H7 (cell line): ENCODE data around the gene AOC1. TPM values are rescaled to one million over a fixed set of nuclear protein-coding genes. Genes with fewer than 3 reads are reported as not detected.
A peak's percentile ranks its signal among the peaks of the same experiment; 100 is the strongest.
"Not testable (repeated sequence)": the region's sequence is repeated elsewhere in the genome, so short reads cannot be mapped to it uniquely, and the experiment has no call there.

Source experiments
- DNase-seq: peaks from one replicate; pipeline ENCODE4 v3.0.0; 2012
- H3K27me3 ChIP-seq: 2 replicates; pipeline ENCODE4 v1.6.0; 2011; ENCODE audit warnings: mild to moderate bottlenecking, low read length; ENCODE audit not compliant: control insufficient read depth, insufficient read depth
- H3K36me3 ChIP-seq: replicated peaks from 2 replicates; pipeline ENCODE4 v1.5.1; 2011; ENCODE audit warnings: low read length; ENCODE audit not compliant: control insufficient read depth, insufficient read depth
- H3K4me3 ChIP-seq: 2 replicates; pipeline ENCODE4 v1.5.1; 2011; ENCODE audit warnings: low read depth, mild to moderate bottlenecking, control low read depth, low read length, moderate library complexity; ENCODE audit not compliant: insufficient read depth
- total RNA-seq: library from RNA; depleted of rRNA; stranded (reverse); fragments of >200 nt; shearing (Covaris generic); gene quantifications from 2 replicates; pipeline ENCODE4 v1.2.3, GENCODE V29; 2014; rRNA removed

Gene AOC1
- not detected in 2 replicates for total RNA-seq

GRCh38 chr7:150852371-150852905, at the start of gene AOC1:
AOC1 (plus strand) TSS chr7:150852517; CDS start chr7:150856471, 3,954 bp downstream.
- peak; percentile 66 for DNase-seq
- no peak within 1 kb of the TSS for H3K4me3 ChIP-seq
- H3K36me3 ChIP-seq: no peaks in the 10 kb centered on the region
- no peaks in the 10 kb centered on the region; the same call in 1 of the 2 replicates for H3K27me3 ChIP-seq

- Histone ChIP-seq H3K4me3 (no peak overlapping the region), H3K27me3 (peaks cover 43% of the 10 kb centered on the region; the same call in 1 of the 2 replicates), H3K36me3 (no peaks in the 10 kb centered on the region)
- no peak for DNase-seq
Observed at GRCh38 chr7:150803161-150803860, 49.0 kb upstream of the AOC1 start.

- no peak for DNase-seq
- H3K27me3 ChIP-seq: peaks cover 29% of the 10 kb centered on the region; the same call in 1 of the 2 replicates
- no peaks in the 10 kb centered on the region for H3K36me3 ChIP-seq
- no peak overlapping the region for H3K4me3 ChIP-seq
Observed at GRCh38 chr7:150804802-150805201, 47.5 kb upstream of the AOC1 start.

GRCh38 chr7:150805864-150806263, 46.5 kb upstream of the AOC1 start:
- peaks cover 19% of the 10 kb centered on the region; the same call in 1 of the 2 replicates for H3K27me3 ChIP-seq
- no peak overlapping the region for H3K4me3 ChIP-seq
- no peaks in the 10 kb centered on the region for H3K36me3 ChIP-seq
- DNase-seq: no peak

GRCh38 chr7:150806454-150806853, 45.9 kb upstream of the AOC1 start:
- Histone ChIP-seq H3K27me3 (peaks cover 13% of the 10 kb centered on the region; the same call in 1 of the 2 replicates), H3K4me3 (no peak overlapping the region), H3K36me3 (no peaks in the 10 kb centered on the region)
- no peak for DNase-seq

- DNase-seq: peak; percentile 57
- Histone ChIP-seq H3K4me3 (no peak overlapping the region), H3K36me3 (no peaks in the 10 kb centered on the region), H3K27me3 (peaks cover 9% of the 10 kb centered on the region; the same call in 1 of the 2 replicates)
Observed at GRCh38 chr7:150806863-150807262, 45.5 kb upstream of the AOC1 start.

- not testable (repeated sequence) for H3K27me3 ChIP-seq, H3K36me3 ChIP-seq, DNase-seq, H3K4me3 ChIP-seq
Observed at GRCh38 chr7:150807616-150808438, 44.5 kb upstream of the AOC1 start.

- no peak overlapping the region for H3K4me3 ChIP-seq
- no peaks in the 10 kb centered on the region for H3K27me3 ChIP-seq
- H3K36me3 ChIP-seq: no peaks in the 10 kb centered on the region
- no peak for DNase-seq
Observed at GRCh38 chr7:150814328-150815001, 37.9 kb upstream of the AOC1 start.

GRCh38 chr7:150818971-150819370, 33.3 kb upstream of the AOC1 start:
- DNase-seq: no peak
- Histone ChIP-seq H3K4me3 (no peak overlapping the region), H3K36me3 (no peaks in the 10 kb centered on the region), H3K27me3 (no peaks in the 10 kb centered on the region)

- no peak for DNase-seq
- no peaks in the 10 kb centered on the region for H3K27me3 ChIP-seq
- no peak overlapping the region for H3K4me3 ChIP-seq
- H3K36me3 ChIP-seq: no peaks in the 10 kb centered on the region
Observed at GRCh38 chr7:150820148-150820547, 32.2 kb upstream of the AOC1 start.

- Histone ChIP-seq H3K36me3 (no peaks in the 10 kb centered on the region), H3K4me3 (no peak overlapping the region), H3K27me3 (no peaks in the 10 kb centered on the region)
- DNase-seq: no peak
Observed at GRCh38 chr7:150820578-150821198, 31.6 kb upstream of the AOC1 start.

- Histone ChIP-seq H3K27me3 (no peaks in the 10 kb centered on the region), H3K4me3 (no peak overlapping the region), H3K36me3 (no peaks in the 10 kb centered on the region)
- DNase-seq: no peak
Observed at GRCh38 chr7:150823043-150823442, 29.3 kb upstream of the AOC1 start.

- Histone ChIP-seq H3K27me3 (no peaks in the 10 kb centered on the region), H3K4me3 (no peak overlapping the region), H3K36me3 (no peaks in the 10 kb centered on the region)
- DNase-seq: no peak
Observed at GRCh38 chr7:150823484-150824126, 28.7 kb upstream of the AOC1 start.
